C4-2B (cell line): ENCODE results near the gene SOX15.

Experiments
- CTCF ChIP-seq: fragments of 450-650 bp; conservative IDR thresholded peaks from 2 replicates; pipeline ENCODE4 v1.5.1; 2017; ENCODE audit warnings: mild to moderate bottlenecking
- ZFX ChIP-seq: fragments of 450-650 bp; IDR thresholded peaks from 2 replicates; pipeline ENCODE4 v1.6.1; 2017

GRCh38 chr17:7556627-7557026, 33.3 kb downstream of the SOX15 start:
- TF ChIP-seq CTCF, result no peak
- no peak for TF ChIP-seq ZFX
